ENCODE results near the gene ATXN7.

Gene ATXN7

DNA sequence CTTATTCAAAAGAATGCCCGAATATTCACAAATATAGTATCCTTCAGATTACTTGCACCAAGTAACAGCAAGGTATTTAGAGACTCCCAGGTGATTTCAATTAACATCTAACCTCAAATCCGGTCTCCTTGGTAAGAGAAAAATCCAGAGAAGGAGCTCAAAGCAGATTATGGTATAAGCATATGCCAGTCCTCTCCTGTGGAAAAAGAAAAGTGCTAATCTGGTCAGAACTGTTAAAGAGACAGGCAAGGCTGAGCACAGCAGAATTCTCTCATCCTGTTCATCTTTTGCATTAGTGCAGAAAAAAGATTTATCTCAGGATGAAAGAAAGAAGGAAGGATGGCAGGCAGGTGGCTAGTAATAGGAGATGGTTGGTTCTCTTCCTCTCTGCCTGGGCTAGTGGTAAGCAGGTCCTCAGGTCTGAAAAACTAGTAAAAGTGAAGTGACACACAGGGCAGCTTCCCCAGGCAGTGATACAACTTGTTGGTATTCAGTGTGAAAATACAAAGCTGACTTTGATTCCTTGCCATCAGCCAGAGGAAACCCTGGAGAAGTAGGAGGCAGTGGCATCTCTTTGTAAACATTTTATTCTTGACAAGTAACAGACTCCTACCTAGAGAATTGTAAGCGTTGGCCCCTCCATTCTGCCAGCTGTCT lies 14.2 kb downstream of the ATXN7 start:
- TF ChIP-seq, protein P1, sequence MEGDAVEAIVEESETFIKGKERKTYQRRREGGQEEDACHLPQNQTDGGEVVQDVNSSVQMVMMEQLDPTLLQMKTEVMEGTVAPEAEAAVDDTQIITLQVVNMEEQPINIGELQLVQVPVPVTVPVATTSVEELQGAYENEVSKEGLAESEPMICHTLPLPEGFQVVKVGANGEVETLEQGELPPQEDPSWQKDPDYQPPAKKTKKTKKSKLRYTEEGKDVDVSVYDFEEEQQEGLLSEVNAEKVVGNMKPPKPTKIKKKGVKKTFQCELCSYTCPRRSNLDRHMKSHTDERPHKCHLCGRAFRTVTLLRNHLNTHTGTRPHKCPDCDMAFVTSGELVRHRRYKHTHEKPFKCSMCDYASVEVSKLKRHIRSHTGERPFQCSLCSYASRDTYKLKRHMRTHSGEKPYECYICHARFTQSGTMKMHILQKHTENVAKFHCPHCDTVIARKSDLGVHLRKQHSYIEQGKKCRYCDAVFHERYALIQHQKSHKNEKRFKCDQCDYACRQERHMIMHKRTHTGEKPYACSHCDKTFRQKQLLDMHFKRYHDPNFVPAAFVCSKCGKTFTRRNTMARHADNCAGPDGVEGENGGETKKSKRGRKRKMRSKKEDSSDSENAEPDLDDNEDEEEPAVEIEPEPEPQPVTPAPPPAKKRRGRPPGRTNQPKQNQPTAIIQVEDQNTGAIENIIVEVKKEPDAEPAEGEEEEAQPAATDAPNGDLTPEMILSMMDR (IDR thresholded peaks at IDR 0.05; ENCODE audit: control extremely low read depth, extremely low read depth, low read depth, missing control alignments) = no peak
- ChIA-PET CTCF (interaction anchor here (1.6 to 2.5 kb wide), 4 partner anchors 9 to 84 kb away, joined by 3 to 7 read pairs (median 4); no protein-coding TSS in a partner anchor), POLR2A (no interaction called here)
- no peak for DNase-seq (ENCODE audit: extremely low spot score)

DNA sequence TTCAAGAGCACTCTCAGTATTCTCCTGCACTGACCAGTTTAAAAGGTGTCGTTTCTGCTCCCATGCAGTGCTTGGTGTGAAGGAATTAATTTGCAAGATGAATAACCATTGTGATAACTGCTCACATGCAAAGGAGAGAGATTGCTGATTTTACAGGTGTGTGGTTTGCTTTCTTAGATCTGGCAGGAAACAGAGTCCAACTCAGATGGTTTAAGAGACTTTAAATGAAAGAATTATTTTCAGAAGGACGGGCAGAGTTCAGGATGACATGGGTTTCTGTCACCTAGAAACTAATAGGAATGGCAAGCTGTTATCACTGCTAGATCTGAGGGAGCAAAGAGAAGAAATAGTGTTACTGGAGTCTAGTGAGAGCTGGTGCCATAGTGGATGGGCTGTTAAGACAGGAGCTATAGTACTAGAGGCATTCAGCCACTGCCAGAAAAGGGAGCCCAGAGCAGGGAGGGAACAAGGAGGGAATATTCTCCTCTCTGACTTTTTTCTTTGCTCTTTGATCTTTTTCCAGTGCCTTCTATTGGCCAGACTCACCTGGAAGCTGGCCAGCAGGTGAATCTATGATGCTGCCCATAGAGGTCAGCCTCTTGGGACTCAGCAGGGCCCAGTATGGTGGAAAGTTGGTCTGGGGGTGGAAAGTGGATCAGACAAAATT lies 14.9 kb downstream of the ATXN7 start:
- ChIA-PET POLR2A (interaction anchor here (0.6 kb wide), 1 partner anchor 809 kb away, joined by 5 read pairs; no protein-coding TSS in a partner anchor), CTCF (interaction anchor here (1.6 kb wide), 2 partner anchors 9 to 83 kb away, joined by 3 to 4 read pairs; no protein-coding TSS in a partner anchor)
- no peak for DNase-seq (ENCODE audit: extremely low spot score)
- TF ChIP-seq, protein P1 (IDR thresholded peaks at IDR 0.05; ENCODE audit: control extremely low read depth, extremely low read depth, low read depth, missing control alignments) = no peak

DNA sequence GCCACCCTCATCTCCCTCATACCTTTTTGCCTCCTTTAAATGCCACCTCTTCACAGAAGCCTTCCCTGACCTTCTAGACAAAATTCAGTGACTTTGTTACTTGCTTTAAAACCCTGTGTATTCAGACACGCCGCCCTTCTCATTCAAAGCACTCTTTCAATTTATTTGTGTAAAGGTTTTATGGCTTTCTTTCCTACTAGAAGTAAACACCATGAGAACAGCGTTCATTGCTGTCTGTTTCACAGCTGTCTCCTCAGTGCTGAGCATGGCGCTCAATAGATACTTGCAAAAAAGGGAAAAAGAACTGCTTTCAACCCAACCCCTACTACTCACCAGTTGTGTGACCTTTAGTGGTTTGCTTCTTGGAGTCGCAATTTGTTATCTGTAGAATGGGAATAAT lies 17.0 kb downstream of the ATXN7 start:
- POLR2A ChIA-PET = no interaction called here
- CTCF ChIA-PET = no interaction called here
- no peak for DNase-seq (ENCODE audit: extremely low spot score)
- TF ChIP-seq, protein P1 (IDR thresholded peaks at IDR 0.05; ENCODE audit: control extremely low read depth, extremely low read depth, low read depth, missing control alignments) = no peak

DNA sequence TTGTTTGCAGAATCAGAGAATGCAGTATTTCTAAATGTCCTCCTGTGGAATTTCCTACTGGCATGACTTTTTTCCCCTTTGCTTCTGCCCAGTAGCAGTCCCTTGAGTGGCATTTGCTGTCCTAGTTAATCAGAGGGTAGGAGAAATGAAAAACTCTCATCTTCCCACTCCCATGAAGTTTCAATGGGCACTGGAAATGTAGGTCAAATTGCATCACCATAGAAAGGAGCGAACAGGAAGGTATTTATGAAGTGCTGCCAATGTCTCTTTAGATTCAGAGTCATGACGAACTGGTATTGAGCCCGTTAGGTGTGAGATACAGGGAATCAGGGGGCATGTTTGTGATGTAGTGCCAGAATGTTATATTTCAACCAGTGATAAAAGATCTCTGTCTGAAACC lies 23.2 kb downstream of the ATXN7 start:
- TF ChIP-seq, protein P1 (IDR thresholded peaks at IDR 0.05; ENCODE audit: control extremely low read depth, extremely low read depth, low read depth, missing control alignments) = no peak
- POLR2A ChIA-PET = no interaction called here
- CTCF ChIA-PET = interaction anchor here (1.1 to 2.4 kb wide), 3 partner anchors 8 to 20 kb away, joined by 3 to 7 read pairs (median 3); no protein-coding TSS in a partner anchor
- DNase-seq (ENCODE audit: extremely low spot score) = no peak

DNA sequence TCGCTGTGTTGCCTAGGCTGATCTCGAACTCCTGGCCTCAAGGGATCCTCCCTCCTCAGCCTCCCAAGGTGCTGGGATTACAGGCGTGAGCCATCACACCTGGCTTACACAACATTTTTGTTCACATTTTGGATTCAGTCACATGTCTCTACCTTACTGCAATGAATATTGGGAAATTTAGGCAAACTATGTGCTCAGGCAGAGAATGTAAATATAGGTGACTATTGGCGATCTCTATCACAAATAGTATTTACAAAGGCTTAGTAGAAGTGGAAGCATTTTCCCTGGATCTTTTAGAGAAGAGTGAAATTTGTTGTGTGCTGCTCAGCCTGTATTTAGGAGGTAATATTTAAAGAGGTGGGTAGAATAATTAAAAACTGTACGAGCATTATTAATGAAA lies 27.9 kb downstream of the ATXN7 start:
- ChIA-PET CTCF (no interaction called here), POLR2A (no interaction called here)
- no peak for DNase-seq (ENCODE audit: extremely low spot score)
- TF ChIP-seq, protein P1 (IDR thresholded peaks at IDR 0.05; ENCODE audit: control extremely low read depth, extremely low read depth, low read depth, missing control alignments) = no peak

DNA sequence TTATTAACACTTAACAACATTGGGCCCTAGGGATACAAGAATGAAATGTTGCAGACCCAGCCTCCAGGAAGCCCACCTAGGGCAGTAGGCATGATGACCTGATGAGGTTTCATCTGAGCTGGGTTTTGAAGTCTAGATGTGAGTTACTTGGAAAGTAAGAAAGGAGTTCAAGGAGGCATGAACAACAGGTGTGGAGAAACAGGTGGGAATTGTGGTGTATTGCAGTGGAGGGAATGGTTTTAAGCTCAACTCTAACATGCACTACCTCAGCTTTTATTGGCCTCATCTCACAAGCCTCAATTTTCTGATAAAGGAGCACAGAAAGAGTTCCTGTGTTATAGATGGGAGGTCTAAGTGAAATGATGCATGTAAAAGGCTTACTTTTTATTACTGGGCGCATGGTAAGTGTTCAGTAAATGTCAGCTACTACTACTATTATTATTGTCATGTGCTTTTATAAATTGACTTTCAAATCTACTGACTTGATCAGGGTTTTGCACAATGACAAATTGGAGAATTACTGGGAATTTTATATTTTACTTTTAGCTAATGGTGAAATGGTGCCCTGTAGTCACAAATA lies 29.2 kb downstream of the ATXN7 start:
- ChIA-PET POLR2A (no interaction called here), CTCF (interaction anchor here (1.1 to 2.7 kb wide), 8 partner anchors 9 to 69 kb away, joined by 3 to 8 read pairs (median 3); no protein-coding TSS in a partner anchor)
- TF ChIP-seq, protein P1 (IDR thresholded peaks at IDR 0.05; ENCODE audit: control extremely low read depth, extremely low read depth, low read depth, missing control alignments) = no peak
- no peak for DNase-seq (ENCODE audit: extremely low spot score)

Data from GM10248 (cell line).